Activated CD4-positive, alpha-beta T cell treated with anti-CD3 and anti-CD28 coated beads for 4 hours (primary cell): ENCODE data around the gene P2RX7.
"Not testable (repeated sequence)": the region's sequence is repeated elsewhere in the genome, so short reads cannot be mapped to it uniquely, and the experiment has no call there.

ENCODE experiments used
- DNase-seq, 2 donors: peaks; one replicate each; pipeline ENCODE4 v3.0.0-alpha.2; 2020

P2RX7 gene

GRCh38 chr12:121176826-121177529 lies 44.3 kb downstream of the P2RX7 start:
- DNase-seq: no peak

- no peak for DNase-seq
Observed at GRCh38 chr12:121181181-121181580, 48.5 kb downstream of the P2RX7 start.

- DNase-seq: no peak
Observed at GRCh38 chr12:121182222-121182893, 49.7 kb downstream of the P2RX7 start.

- DNase-seq: no peak
Observed at GRCh38 chr12:121184425-121184824, 51.7 kb downstream of the P2RX7 start.

GRCh38 chr12:121184984-121185889 lies 52.6 kb downstream of the P2RX7 start:
- no peak for DNase-seq

- no peak for DNase-seq
Observed at GRCh38 chr12:121186826-121187225, 54.1 kb downstream of the P2RX7 start.

- no peak for DNase-seq
Observed at GRCh38 chr12:121187501-121187900, 54.8 kb downstream of the P2RX7 start.

GRCh38 chr12:121188227-121188626 lies 55.6 kb downstream of the P2RX7 start:
- no peak for DNase-seq

GRCh38 chr12:121189131-121189530 lies 56.5 kb downstream of the P2RX7 start:
- no peak for DNase-seq

GRCh38 chr12:121189619-121190155 lies 57.0 kb downstream of the P2RX7 start:
- no peak for DNase-seq

- no peak for DNase-seq
Observed at GRCh38 chr12:121190523-121191031, 57.9 kb downstream of the P2RX7 start.

- DNase-seq: no peak
Observed at GRCh38 chr12:121191151-121191550, 58.5 kb downstream of the P2RX7 start.

GRCh38 chr12:121196902-121197301 lies 64.2 kb downstream of the P2RX7 start:
- DNase-seq: no peak

- DNase-seq: no peak
Observed at GRCh38 chr12:121198949-121199348, 66.3 kb downstream of the P2RX7 start.

GRCh38 chr12:121201140-121201539 lies 68.5 kb downstream of the P2RX7 start:
- DNase-seq: not testable (repeated sequence)

- DNase-seq: no peak
Observed at GRCh38 chr12:121202407-121203355, 70.0 kb downstream of the P2RX7 start.

- no peak for DNase-seq
Observed at GRCh38 chr12:121203482-121203881, 70.8 kb downstream of the P2RX7 start.

GRCh38 chr12:121205491-121205890 lies 72.8 kb downstream of the P2RX7 start:
- DNase-seq: no peak

- DNase-seq: not testable (repeated sequence)
Observed at GRCh38 chr12:121208571-121208970, 75.9 kb downstream of the P2RX7 start.

GRCh38 chr12:121209221-121209620 lies 76.5 kb downstream of the P2RX7 start:
- DNase-seq: no peak
